Left lung (tissue), 10 donors: Measurements from ENCODE around the gene GOLM1. TPM values are rescaled to one million over a fixed set of nuclear protein-coding genes. Genes with fewer than 3 reads are reported as not detected.

Source experiments
- ATAC-seq: fragments of 200-7000 bp; cut with Tn5 transposase; one replicate; pipeline ENCODE4 v1.9.1; 2020; ENCODE audit warnings: moderate library complexity
- DNase-seq, 4 donors: peaks; one replicate each; pipeline ENCODE4 v3.0.0-alpha.2; 2013 to 2020
- H3K27ac ChIP-seq, 2 donors: fragments of 200-600 bp; sonication (generic) in 1 of 2; one replicate each; pipeline versions ENCODE4 v1.5.0 to v1.8.0; 2020 to 2021
- H3K27me3 ChIP-seq, 2 donors: fragments of 200-600 bp; sonication (generic) in 1 of 2; one replicate each; pipeline versions ENCODE4 v1.5.0 to v1.8.0; 2020 to 2021
- H3K36me3 ChIP-seq, 2 donors: fragments of 200-600 bp; sonication (generic) in 1 of 2; one replicate each; pipeline versions ENCODE4 v1.5.0 to v1.8.0; 2020 to 2021
- H3K4me1 ChIP-seq, 2 donors: fragments of 200-600 bp; one replicate each; pipeline ENCODE4 v1.8.0; 2021
- H3K4me3 ChIP-seq, 2 donors: fragments of 200-600 bp; sonication (generic) in 1 of 2; one replicate each; pipeline versions ENCODE4 v1.5.0 to v1.8.0; 2020 to 2021; ENCODE audit warnings: mild to moderate bottlenecking in 1 of 2
- H3K9me3 ChIP-seq, 2 donors: fragments of 200-600 bp; sonication (generic) in 1 of 2; one replicate each; pipeline versions ENCODE4 v1.5.0 to v1.8.0; 2020 to 2021
- intact Hi-C, 2 donors: fragments of 100-400 bp; cut with DNase I; formaldehyde crosslinking; loops; one replicate each; pipeline versions ENCODE4 v1.11.2 to v1.14.2; 2022
- polyA plus RNA-seq, 6 donors: library from polyadenylated mRNA; unstranded; fragments of 120-200 nt; gene quantifications; one replicate each; pipeline ENCODE4 v1.2.1, GENCODE V29; 2013; ENCODE audit not compliant: insufficient read length in 6 of 6
- total RNA-seq, 2 donors: library from RNA; stranded (reverse); fragmentation: NEBNext Ultra II Directional; extraction: Animal tissue kit (Norgen Biotek cat#: 25700); gene quantifications; one replicate each; pipeline ENCODE4 v1.2.1, GENCODE V29; 2021
- TF ChIP-seq, protein P1 (sequence below), 2 donors: fragments of 200-600 bp; sonication (generic) in 1 of 2; IDR thresholded peaks; one replicate each; pipeline versions ENCODE4 v1.5.0 to v1.8.0; 2021; ENCODE audit warnings: antibody characterized with exemption in 2 of 2
- donor health status: DM: no; HTN: yes; CAD: no.
- donor health status: DM: no; HTN: no; CAD: no.

GOLM1 gene
- total and polyA plus RNA-seq, 8 donors = 30.9 to 115 (median 111) TPM

GRCh38 chr9:86045654-86046053 lies 53.7 kb downstream of the GOLM1 start:
- TF ChIP-seq, protein P1, sequence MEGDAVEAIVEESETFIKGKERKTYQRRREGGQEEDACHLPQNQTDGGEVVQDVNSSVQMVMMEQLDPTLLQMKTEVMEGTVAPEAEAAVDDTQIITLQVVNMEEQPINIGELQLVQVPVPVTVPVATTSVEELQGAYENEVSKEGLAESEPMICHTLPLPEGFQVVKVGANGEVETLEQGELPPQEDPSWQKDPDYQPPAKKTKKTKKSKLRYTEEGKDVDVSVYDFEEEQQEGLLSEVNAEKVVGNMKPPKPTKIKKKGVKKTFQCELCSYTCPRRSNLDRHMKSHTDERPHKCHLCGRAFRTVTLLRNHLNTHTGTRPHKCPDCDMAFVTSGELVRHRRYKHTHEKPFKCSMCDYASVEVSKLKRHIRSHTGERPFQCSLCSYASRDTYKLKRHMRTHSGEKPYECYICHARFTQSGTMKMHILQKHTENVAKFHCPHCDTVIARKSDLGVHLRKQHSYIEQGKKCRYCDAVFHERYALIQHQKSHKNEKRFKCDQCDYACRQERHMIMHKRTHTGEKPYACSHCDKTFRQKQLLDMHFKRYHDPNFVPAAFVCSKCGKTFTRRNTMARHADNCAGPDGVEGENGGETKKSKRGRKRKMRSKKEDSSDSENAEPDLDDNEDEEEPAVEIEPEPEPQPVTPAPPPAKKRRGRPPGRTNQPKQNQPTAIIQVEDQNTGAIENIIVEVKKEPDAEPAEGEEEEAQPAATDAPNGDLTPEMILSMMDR (IDR thresholded peaks at IDR 0.05) = no peak
- DNase-seq = no peak
- Histone ChIP-seq H3K4me3 (no peak overlapping the region), H3K4me1 (no peaks in the 10 kb centered on the region), H3K27me3 (no peaks in the 10 kb centered on the region), H3K36me3 (no peaks in the 10 kb centered on the region), H3K27ac (no peak overlapping the region), H3K9me3 (no peaks in the 10 kb centered on the region)
- intact Hi-C loops = no loop called here
- no peak for ATAC-seq

GRCh38 chr9:86043999-86044398 lies 55.4 kb downstream of the GOLM1 start:
- TF ChIP-seq, protein P1 (IDR thresholded peaks at IDR 0.05) = no peak
- Histone ChIP-seq H3K27ac (no peak overlapping the region), H3K9me3 (no peaks in the 10 kb centered on the region), H3K4me1 (no peaks in the 10 kb centered on the region), H3K27me3 (no peaks in the 10 kb centered on the region), H3K36me3 (no peaks in the 10 kb centered on the region), H3K4me3 (no peak overlapping the region)
- DNase-seq (no peak), ATAC-seq (no peak)
- intact Hi-C loops = no loop called here

GRCh38 chr9:86043586-86043985 lies 55.8 kb downstream of the GOLM1 start:
- no peaks in the 10 kb centered on the region for H3K27me3 ChIP-seq
- intact Hi-C loops = no loop called here
- H3K4me3 ChIP-seq = no peak overlapping the region
- no peaks in the 10 kb centered on the region for H3K9me3 ChIP-seq
- H3K36me3 ChIP-seq = no peaks in the 10 kb centered on the region
- H3K4me1 ChIP-seq = no peaks in the 10 kb centered on the region
- no peak for ATAC-seq
- DNase-seq = no peak
- H3K27ac ChIP-seq = no peak overlapping the region
- TF ChIP-seq, protein P1 (IDR thresholded peaks at IDR 0.05) = no peak

DNA sequence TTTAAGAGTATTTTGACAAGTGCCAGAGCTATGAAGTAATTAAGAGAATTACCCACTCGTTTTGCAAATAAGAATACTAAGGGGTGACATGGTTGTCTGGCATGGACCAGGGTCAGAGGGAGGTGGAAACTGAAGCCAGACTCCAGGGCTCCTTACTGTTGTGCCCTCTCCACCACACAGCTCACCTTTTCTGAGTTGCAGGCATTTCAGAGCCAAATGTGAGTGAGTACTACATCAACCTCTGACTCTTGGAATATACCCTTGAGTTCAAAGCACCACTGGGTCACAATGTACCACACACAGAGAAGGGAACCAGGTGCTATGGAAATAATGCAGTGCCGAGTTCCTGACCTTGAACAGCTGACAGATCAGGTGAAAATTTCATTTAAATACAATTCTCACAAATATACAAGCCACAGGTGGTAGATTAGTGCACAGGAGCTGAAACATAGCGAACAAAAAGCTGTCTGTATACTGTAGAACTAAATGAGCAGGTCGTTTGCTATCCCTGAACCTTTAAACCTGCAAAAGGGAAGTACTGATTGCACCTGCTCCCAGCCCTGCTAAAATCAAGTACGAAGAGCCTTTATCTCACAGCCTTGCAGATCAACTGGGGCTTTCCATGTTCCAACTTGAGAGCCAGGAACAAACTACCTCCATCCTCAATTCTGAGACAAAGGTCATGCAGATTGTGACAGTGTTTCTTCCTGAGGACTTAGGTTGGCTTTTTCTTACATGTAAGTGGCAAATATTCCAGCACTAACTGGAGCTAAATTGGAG lies 57.0 kb downstream of the GOLM1 start:
- Histone ChIP-seq H3K27me3 (no peaks in the 10 kb centered on the region), H3K4me1 (no peaks in the 10 kb centered on the region), H3K36me3 (no peaks in the 10 kb centered on the region), H3K4me3 (no peak overlapping the region), H3K27ac (no peak overlapping the region), H3K9me3 (no peaks in the 10 kb centered on the region)
- ATAC-seq (no peak), DNase-seq (no peak)
- intact Hi-C loops = no loop called here
- TF ChIP-seq, protein P1 (IDR thresholded peaks at IDR 0.05) = no peak

DNA sequence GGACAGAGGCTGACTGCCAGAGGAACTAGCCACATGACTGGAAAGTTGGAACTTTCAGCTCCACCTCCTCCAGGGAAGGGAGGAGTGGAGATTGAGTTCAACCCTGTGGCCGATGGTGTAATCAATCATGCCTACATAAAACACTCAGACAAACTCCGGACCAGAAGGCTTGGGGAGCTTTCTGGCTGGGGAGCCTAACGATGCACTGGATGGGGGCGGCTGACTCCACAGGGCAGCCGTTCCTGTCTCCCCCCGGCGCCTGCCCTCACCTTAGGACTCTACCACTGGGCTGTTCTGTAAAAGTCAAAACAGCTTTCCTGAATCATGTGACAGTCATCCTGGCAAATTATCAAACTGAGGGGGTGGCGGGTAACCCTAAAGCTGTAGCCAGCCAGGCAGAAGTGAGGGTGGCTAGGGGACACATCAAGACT lies 58.0 kb downstream of the GOLM1 start:
- intact Hi-C loops = no loop called here

More for the DNA sequence above, 58.0 kb downstream of the GOLM1 start:
- no peaks in the 10 kb centered on the region for H3K36me3 ChIP-seq
- DNase-seq (no peak), ATAC-seq (peak; percentile 50)
- H3K4me3 ChIP-seq = no peak overlapping the region
- H3K9me3 ChIP-seq = no peaks in the 10 kb centered on the region
- H3K27ac ChIP-seq = no peak overlapping the region
- TF ChIP-seq, protein P1 (IDR thresholded peaks at IDR 0.05) = no peak
- H3K27me3 ChIP-seq = no peaks in the 10 kb centered on the region
- H3K4me1 ChIP-seq = no peaks in the 10 kb centered on the region
